Activated CD4-positive, alpha-beta T cell treated with anti-CD3 and anti-CD28 coated beads for 48 hours (primary cell): Measurements from ENCODE around the gene GINS2.

Experiments used
- DNase-seq: peaks from one replicate; pipeline ENCODE4 v3.0.0-alpha.2; 2020

The GINS2 gene

GRCh38 chr16:85688586-85689284, at the start of gene GINS2:
GINS2 (minus strand) TSS chr16:85688954; CDS start chr16:85688898, 56 bp downstream.
- peak; percentile 94 for DNase-seq

GRCh38 chr16:85736921-85737320, 48.2 kb upstream of the GINS2 start:
- DNase-seq: no peak

- DNase-seq: no peak
These were observed 47.2 kb upstream of the GINS2 start for GRCh38 chr16:85735946-85736345.

DNA sequence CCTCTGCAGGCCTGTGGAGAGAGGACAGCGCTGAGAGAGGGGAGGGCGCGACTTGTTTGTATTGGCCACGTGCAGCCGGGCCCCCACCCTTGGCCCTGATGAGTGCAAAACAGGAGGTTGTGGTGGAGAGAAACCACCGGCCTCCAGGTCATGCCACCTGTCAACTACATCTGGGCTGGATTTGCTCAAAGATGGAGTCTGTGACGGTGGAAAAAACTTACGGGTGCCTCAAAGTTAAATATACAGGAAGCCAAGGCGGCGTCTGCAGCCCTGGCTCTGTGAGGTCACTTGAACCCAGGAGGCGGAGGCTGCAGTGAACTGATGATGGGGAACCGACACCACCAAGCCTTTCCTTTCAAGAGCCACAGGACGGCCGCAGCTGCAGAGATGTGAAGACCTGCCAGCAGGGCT, 46.5 kb upstream of the GINS2 start:
- DNase-seq: peak; percentile 45

DNA sequence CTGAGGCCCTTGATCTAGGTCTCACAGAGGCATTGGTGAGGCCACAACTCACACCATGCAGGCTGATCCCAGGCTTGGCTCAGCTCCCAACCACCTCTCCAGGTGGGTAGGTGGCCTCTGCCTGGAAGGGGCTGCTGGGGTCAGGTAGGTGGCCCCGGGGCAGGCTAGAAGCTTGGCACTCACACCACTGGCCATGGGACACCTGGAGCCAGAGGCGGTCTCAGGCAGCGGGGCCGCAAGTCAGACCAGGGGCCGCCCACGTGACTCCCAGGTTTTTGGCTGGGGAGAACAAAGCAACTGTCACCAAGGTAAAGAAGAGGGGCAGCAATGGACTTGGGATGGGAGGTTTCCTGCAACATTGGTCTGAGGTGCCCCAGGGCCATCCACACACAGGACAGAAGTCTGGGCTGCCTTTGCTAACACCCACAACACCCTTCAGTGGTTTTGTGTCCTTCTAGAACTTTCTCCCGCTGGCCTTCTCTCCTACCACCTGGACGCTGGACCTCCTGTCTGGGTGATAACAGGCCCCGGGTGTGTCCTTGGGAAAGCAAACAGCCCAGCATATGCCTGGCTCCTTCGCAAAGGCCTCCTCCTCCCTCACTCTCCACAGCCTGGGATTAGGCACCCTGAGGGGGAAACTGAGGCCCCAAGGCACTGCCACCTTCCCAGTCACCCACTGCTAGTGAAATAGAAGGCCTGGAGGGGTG, 45.7 kb upstream of the GINS2 start:
- no peak for DNase-seq

DNA sequence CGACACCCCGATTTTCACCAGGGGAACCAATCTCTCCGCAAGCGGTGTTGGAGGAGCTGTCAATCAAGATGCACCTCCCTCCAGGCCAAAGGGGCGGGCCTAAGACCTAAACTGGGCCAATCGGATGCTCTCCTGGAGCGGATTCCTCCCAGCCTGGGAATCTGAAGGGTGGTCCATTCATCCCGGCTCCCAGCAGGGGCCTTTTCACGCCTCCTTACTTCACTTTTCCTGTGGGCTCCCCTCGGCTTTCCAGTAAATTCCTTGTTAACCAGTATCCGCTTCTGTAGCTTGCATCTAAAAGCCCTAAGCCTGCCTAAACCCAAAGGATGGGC, 45.1 kb upstream of the GINS2 start:
- DNase-seq: no peak

GRCh38 chr16:85733155-85733838, 44.5 kb upstream of the GINS2 start:
- DNase-seq: no peak

DNA sequence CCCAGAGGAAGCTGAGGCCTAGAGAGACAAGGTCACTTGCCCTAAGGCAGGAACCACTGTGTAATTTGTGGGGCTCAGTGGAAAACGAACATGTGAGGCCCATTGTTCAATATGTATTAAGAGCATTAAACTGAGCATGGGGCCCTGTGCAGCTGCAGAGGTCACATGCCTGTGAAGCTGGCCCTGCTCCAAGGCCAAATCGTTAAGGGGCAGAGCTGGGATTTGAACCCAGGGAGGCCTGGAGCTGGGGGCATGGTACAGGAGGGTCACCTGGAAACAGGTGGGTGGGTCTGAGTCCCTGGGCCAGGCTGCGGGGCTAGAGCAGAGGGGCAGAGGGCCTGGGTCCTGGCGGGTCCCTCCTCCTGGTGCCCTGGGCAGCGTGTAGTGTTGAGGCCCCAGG, 42.4 kb upstream of the GINS2 start:
- no peak for DNase-seq

GRCh38 chr16:85730186-85730465, 41.4 kb upstream of the GINS2 start:
- no peak for DNase-seq

GRCh38 chr16:85729452-85730185, 40.9 kb upstream of the GINS2 start:
- no peak for DNase-seq

GRCh38 chr16:85728879-85729278, 40.1 kb upstream of the GINS2 start:
- no peak for DNase-seq

DNA sequence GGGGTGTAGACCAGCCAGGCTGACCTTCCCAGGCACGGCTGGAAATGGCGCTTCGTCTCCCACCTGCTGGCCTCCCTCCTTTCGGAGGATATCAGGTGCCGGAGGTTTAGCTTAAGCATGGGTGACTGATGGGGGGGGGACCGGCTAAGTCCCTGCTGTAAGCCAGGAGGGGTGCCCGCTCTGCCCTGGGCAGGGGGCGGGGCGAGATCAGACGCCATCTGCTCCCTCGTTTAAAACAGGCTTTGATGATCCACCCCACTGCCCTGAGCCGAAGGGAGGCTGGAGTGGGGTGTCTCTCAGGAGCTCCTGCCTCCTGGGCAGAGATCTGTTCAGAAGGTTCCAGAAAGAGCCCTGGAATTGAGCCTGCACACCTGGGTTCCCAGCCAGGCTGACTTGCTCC, 36.2 kb upstream of the GINS2 start:
- no peak for DNase-seq

- DNase-seq: no peak
These were observed 35.5 kb upstream of the GINS2 start for GRCh38 chr16:85724126-85724879.

DNA sequence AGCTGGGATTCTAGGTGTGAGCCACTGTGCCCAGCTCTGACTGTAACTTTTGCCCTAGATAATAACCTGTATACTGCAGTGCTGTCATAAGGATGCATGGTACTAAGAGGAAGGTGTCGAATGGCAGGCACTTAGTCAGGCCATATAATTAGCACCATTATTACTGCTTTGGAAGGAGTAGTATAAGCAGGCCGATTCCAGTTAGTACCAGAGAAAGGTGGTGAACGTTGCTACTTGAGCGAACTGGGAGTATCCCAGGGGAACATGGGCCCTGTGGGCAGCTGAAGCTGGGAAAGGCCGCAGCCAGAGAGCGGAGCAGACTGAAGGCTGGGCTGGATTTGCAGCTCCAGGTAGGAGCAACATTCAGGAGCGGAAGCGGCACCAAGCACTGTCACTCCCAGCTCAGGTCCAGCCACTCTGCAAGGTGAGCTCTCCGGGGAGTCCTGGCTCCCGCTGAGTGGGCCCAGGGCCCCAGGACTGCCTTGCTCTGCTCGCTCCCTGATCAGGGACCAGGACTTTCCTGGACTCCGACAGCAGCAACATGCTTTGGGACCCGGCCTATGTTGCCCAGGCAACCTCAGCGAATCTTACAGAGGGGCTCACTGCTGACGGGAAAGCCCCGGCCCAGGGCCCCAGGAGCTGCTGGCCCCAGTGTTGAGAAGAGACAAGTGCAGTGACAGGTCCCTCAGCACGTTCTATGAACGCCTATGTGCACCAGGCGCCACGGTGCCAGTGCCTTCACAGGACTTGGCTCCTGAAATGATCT, 33.6 kb upstream of the GINS2 start:
- DNase-seq: no peak

DNA sequence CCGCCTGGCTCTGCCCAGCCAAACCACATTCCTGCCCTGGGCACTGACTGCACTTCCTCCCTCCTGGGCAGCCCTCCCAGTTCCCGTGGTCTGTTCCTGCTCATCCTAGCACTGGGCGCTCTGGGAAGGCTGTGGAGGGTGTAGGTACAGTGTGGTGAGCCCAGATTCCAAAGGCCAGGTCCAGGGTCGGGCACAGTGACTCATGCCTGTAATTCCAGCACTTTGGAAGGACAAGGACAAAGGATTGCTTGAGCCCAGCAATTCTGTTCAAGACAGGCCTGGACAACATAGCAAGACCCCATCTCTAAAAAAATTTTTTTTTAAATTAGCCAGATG, 31.5 kb upstream of the GINS2 start:
- no peak for DNase-seq

DNA sequence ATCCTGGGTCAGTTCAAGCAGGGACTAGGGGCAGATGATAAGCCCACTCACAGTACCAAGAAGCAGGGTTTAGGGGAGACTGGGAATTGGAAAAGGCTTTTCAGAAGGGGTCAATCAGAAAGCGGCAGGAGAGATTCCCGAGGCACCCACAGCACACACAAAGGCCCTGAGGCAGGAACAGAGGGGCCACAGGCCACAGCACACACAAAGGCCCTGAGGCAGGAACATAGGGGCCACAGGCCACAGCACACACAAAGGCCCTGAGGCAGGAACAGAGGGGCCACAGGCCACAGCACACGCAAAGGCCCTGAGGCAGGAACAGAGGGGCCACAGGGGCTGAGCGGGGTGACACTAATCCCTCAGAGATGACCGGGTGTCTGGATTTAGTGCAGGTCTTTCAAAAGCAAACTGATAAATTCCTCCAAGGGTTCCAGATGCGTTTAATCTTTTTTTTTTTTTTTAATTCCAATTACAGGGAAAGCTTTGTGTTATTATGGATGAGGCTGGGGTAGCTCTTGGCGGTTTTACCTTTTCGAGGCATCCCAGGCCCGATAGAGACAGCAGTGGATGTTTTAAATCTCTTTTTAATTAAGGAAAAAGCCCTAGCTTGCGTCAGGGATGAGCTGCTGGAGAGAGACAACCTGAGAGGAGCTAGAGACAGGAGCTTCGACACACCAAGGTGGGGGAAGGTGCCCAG, 31.0 kb upstream of the GINS2 start:
- no peak for DNase-seq

GRCh38 chr16:85718682-85719081, 29.9 kb upstream of the GINS2 start:
- peak; percentile 27 for DNase-seq

- no peak for DNase-seq
These were observed 29.4 kb upstream of the GINS2 start for GRCh38 chr16:85718153-85718477.

- DNase-seq: peak; percentile 77
These were observed 28.8 kb upstream of the GINS2 start for GRCh38 chr16:85717393-85718152.

DNA sequence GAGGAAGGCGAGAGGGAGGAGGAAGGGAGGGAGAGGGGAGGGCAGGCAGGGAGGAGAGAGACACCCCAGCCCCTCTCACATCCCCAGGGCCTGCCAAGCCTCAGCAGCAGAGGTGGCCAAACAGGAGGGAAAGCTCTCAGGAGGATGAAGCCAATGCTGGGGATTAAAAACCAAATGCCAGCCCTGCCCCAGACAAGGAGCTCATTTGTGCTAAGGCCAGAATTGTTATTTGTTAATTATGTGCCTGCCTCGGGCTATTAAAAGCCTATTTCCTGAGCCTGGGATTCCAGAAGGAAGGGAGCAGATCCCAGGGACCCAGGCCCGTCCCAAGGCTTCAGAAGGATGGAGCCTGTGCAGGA, 27.9 kb upstream of the GINS2 start:
- no peak for DNase-seq

- DNase-seq: no peak
These were observed 27.4 kb upstream of the GINS2 start for GRCh38 chr16:85716022-85716679.
